ENCODE results near the gene ZYX. TPM values are rescaled to one million over a fixed set of nuclear protein-coding genes. Genes with fewer than 3 reads are reported as not detected.
A peak's percentile ranks its signal among the peaks of the same experiment; 100 is the strongest.

Gene ZYX
- total RNA-seq, 1 donor from 2014 or later = 162 TPM

DNA sequence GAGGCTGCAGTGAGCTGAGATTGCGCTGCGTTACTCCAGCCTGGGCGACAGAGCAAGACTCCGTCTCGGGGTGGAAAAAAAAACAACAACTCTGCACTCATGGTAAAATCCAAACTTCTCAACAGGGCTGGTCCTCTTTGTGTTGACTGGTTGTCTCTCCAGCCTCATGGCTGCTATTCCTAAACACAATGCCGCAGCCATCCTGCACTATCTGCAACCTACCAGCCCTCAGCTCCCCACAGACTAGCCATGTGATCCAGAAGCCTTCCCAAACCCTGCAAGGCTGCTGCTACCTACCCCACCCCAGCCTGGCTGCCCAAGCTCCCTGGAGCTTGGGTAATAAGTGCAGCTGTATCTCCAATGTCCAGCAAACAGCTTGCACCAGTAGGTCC, 11.7 kb downstream of the ZYX start:
- DNase-seq (ENCODE audit: low read depth) = no peak
- H3K36me3 ChIP-seq (ENCODE audit: control insufficient read depth, insufficient read depth, low read length) = peaks cover 2% of the 10 kb centered on the region
- no peak overlapping the region for H3K4me3 ChIP-seq (ENCODE audit: low read depth, low read length)
- H3K27me3 ChIP-seq (ENCODE audit: control insufficient read depth, insufficient read depth, low read length) = no peaks in the 10 kb centered on the region
- TF ChIP-seq CTCF (IDR thresholded peaks at IDR 0.05; ENCODE audit: insufficient read depth, low read length, poor library complexity, severe bottlenecking) = no peak

DNA sequence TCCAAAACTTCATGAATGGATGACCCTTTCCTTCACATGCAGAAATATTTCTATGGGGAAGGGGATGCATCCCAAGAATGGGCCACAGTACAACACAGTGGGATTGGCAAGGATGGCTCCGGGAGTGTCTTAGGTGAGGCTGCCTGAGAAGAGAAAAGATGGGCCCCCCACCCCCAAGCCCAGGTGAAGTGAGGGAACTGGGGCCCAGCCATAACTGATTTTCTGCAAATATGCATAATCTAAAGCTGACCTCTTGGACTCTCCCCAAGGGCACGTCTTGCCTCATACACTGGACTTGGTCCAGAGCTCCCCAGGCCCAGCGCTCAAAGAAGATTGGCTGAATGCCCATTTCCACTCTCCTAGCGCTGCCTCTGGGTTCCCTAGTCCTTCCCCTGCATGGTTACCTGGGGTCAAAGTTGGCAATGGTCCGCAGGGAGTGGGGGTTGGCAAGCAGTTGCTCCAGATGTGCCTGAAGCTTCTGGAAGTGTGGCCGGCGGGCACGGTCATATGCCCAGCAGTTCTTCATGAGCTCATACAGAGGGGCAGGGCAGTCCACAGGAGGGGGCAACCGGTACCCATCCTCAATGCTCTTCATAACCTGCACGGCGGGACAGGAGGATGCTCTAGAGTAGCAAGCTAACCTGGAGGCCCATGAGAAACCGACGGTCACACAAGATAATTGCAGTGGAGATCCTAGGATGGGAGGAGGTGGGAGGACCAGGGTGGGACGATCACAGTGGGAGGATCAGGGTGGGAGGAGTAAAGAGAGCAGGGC, 12.3 kb downstream of the ZYX start:
- no peak for TF ChIP-seq CTCF (IDR thresholded peaks at IDR 0.05; ENCODE audit: insufficient read depth, low read length, poor library complexity, severe bottlenecking)
- H3K36me3 ChIP-seq (ENCODE audit: control insufficient read depth, insufficient read depth, low read length) = peaks cover 2% of the 10 kb centered on the region
- DNase-seq (ENCODE audit: low read depth) = no peak
- no peaks in the 10 kb centered on the region for H3K27me3 ChIP-seq (ENCODE audit: control insufficient read depth, insufficient read depth, low read length)
- no peak overlapping the region for H3K4me3 ChIP-seq (ENCODE audit: low read depth, low read length)

- peaks cover 2% of the 10 kb centered on the region for H3K36me3 ChIP-seq (ENCODE audit: control insufficient read depth, insufficient read depth, low read length)
- no peak for TF ChIP-seq CTCF (IDR thresholded peaks at IDR 0.05; ENCODE audit: insufficient read depth, low read length, poor library complexity, severe bottlenecking)
- H3K27me3 ChIP-seq (ENCODE audit: control insufficient read depth, insufficient read depth, low read length) = no peaks in the 10 kb centered on the region
- H3K4me3 ChIP-seq (ENCODE audit: low read depth, low read length) = no peak overlapping the region
- DNase-seq (ENCODE audit: low read depth) = no peak
Observed at GRCh38 chr7:143394068-143394467, 12.9 kb downstream of the ZYX start.

- Histone ChIP-seq H3K4me3 (ENCODE audit: low read depth, low read length) (no peak overlapping the region), H3K27me3 (ENCODE audit: control insufficient read depth, insufficient read depth, low read length) (no peaks in the 10 kb centered on the region), H3K36me3 (ENCODE audit: control insufficient read depth, insufficient read depth, low read length) (peaks cover 2% of the 10 kb centered on the region)
- TF ChIP-seq CTCF (IDR thresholded peaks at IDR 0.05; ENCODE audit: insufficient read depth, low read length, poor library complexity, severe bottlenecking) = no peak
- no peak for DNase-seq (ENCODE audit: low read depth)
Observed at GRCh38 chr7:143394777-143395176, 13.6 kb downstream of the ZYX start.

DNA sequence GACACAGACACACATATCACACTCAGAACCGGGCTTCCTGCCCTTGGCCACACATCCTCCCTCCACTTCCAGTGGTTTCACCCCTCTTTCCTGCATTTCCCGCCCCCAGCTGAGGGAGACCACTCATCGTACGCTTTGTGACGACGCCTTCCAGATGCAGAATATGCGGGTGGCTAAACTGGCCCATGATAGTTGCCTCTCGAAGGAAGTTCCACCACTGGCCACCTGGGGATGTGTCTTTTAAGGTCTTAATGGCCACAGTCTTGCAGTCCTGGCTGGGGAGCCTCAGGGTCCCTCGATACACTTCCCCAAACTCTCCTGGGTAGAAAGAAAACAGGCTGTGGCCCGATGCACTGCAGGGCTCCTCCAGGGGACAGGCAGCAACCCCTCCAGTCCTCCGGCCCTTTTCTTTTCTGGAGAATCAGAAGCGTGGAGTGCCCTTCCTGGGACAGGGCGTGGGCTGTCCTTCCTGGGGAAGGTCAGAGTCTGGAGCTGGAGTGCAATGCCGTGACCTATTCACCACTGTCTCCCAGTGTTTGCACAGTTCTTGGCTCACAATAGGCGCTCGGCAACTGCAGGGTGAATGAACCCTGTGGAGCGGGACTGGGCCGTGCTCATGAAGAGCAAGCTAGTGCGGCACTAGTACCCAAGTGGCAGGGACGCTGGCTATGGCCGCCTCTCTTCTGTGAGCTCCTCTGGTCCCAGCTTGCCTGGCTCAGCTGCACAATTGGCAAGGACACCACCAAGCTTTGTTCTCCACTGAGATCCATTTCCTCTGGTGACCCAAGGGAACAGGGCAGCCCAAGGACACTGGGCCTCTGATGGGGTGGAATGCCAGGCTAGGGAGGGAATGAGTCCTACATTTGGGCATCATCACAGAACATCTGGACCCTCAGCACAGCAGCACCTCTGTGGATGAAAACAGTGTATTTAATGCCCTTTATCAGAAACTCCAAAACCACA, 14.3 kb downstream of the ZYX start:
- peak; percentile 3 for TF ChIP-seq CTCF (IDR thresholded peaks at IDR 0.05; ENCODE audit: insufficient read depth, low read length, poor library complexity, severe bottlenecking)
- H3K27me3 ChIP-seq (ENCODE audit: control insufficient read depth, insufficient read depth, low read length) = no peaks in the 10 kb centered on the region
- no peak for DNase-seq (ENCODE audit: low read depth)
- H3K36me3 ChIP-seq (ENCODE audit: control insufficient read depth, insufficient read depth, low read length) = peaks cover 2% of the 10 kb centered on the region
- no peak overlapping the region for H3K4me3 ChIP-seq (ENCODE audit: low read depth, low read length)

Measured in kidney epithelial cell (primary cell).